ENCODE measurements around the gene USP16. TPM values are rescaled to one million over a fixed set of nuclear protein-coding genes. Genes with fewer than 3 reads are reported as not detected.
A peak's percentile ranks its signal among the peaks of the same experiment; 100 is the strongest.

Gene USP16
- total and polyA plus RNA-seq, 2 of the 13 experiments (the other 11 are each of a cell fraction or from before 2014, with no cell fraction given): 16.5 to 46.9 TPM

DNA sequence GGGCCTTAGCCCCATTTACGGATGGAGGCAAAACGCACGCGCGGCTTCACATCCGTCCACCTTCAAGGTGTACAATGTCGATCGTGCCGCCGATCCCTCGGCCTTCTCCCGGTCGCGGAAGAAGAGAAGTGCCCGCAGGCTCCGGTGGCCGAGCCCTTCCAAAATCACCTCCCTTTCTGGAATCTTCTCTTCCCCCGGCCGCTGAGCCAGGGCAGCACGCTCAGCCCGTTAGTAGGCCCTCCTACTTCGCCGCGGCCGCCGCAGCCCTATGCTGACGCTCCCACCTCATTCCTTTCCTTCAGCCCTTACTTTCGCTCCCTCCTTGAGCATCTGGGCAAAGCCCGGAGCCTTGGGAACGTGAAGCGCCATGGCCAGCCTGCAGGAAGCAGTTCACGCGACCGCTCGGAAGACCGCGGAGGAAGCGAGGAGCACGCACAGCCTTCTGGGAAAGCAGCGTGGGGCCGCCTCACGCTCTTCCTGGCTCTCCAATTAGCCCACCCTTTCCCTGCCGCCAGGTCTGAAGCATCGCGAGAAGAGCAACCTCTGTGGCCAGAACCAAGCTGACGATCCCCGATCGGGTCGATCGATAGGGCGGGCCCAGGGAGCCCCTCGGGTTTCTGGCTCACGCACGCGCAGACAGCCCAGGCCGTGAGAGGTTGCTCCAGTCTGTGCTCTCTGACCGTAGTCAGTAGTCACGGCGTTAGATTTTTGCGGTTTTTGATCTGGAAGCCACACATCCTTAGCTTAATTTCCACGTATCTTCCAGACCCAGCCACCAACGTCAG, 48.9 kb downstream of the USP16 start, which contains the start of gene CCT8 (continued):
- 0 out of 2 replicates have a peak, but pooled peaks have one; percentile 72 for TF ChIP-seq ZNF678 (CRISPR knock-in tag; IDR thresholded peaks at IDR 0.05)
- no peak for TF ChIP-seq RARG (CRISPR knock-in tag; IDR thresholded peaks at IDR 0.05; ENCODE audit: low read depth)
- 0 out of 2 replicates have a peak, but pooled peaks have one; percentile 66 for TF ChIP-seq MEIS1 (CRISPR knock-in tag; IDR thresholded peaks at IDR 0.05; ENCODE audit: borderline replicate concordance)
- 0 out of 2 replicates have a peak, but pooled peaks have one; percentile 73 for TF ChIP-seq THAP7 (CRISPR knock-in tag; IDR thresholded peaks at IDR 0.05)
- TF ChIP-seq, protein P1, sequence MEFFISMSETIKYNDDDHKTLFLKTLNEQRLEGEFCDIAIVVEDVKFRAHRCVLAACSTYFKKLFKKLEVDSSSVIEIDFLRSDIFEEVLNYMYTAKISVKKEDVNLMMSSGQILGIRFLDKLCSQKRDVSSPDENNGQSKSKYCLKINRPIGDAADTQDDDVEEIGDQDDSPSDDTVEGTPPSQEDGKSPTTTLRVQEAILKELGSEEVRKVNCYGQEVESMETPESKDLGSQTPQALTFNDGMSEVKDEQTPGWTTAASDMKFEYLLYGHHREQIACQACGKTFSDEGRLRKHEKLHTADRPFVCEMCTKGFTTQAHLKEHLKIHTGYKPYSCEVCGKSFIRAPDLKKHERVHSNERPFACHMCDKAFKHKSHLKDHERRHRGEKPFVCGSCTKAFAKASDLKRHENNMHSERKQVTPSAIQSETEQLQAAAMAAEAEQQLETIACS (CRISPR knock-in tag; IDR thresholded peaks at IDR 0.05): 0 out of 2 replicates have a peak, but pooled peaks have one; percentile 54
- no peak for TF ChIP-seq ZBTB37 (CRISPR knock-in tag; IDR thresholded peaks at IDR 0.05)
- TF ChIP-seq, protein P2, sequence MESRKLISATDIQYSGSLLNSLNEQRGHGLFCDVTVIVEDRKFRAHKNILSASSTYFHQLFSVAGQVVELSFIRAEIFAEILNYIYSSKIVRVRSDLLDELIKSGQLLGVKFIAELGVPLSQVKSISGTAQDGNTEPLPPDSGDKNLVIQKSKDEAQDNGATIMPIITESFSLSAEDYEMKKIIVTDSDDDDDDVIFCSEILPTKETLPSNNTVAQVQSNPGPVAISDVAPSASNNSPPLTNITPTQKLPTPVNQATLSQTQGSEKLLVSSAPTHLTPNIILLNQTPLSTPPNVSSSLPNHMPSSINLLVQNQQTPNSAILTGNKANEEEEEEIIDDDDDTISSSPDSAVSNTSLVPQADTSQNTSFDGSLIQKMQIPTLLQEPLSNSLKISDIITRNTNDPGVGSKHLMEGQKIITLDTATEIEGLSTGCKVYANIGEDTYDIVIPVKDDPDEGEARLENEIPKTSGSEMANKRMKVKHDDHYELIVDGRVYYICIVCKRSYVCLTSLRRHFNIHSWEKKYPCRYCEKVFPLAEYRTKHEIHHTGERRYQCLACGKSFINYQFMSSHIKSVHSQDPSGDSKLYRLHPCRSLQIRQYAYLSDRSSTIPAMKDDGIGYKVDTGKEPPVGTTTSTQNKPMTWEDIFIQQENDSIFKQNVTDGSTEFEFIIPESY (CRISPR knock-in tag; IDR thresholded peaks at IDR 0.05): no peak
- TF ChIP-seq SMAD9 (CRISPR knock-in tag; IDR thresholded peaks at IDR 0.05): no peak
- peak; percentile 64; the same call in 1 of the 2 replicates for TF ChIP-seq RXRA (CRISPR knock-in tag; IDR thresholded peaks at IDR 0.05)
- TF ChIP-seq JUND (CRISPR knock-in tag; IDR thresholded peaks at IDR 0.05): no peak
- TF ChIP-seq, protein P3, sequence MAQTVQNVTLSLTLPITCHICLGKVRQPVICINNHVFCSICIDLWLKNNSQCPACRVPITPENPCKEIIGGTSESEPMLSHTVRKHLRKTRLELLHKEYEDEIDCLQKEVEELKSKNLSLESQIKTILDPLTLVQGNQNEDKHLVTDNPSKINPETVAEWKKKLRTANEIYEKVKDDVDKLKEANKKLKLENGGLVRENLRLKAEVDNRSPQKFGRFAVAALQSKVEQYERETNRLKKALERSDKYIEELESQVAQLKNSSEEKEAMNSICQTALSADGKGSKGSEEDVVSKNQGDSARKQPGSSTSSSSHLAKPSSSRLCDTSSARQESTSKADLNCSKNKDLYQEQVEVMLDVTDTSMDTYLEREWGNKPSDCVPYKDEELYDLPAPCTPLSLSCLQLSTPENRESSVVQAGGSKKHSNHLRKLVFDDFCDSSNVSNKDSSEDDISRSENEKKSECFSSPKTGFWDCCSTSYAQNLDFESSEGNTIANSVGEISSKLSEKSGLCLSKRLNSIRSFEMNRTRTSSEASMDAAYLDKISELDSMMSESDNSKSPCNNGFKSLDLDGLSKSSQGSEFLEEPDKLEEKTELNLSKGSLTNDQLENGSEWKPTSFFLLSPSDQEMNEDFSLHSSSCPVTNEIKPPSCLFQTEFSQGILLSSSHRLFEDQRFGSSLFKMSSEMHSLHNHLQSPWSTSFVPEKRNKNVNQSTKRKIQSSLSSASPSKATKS (CRISPR knock-in tag; IDR thresholded peaks at IDR 0.05): no peak
- peak; percentile 67 for TF ChIP-seq RXRB (CRISPR knock-in tag; IDR thresholded peaks at IDR 0.05; ENCODE audit: borderline replicate concordance)
- TF ChIP-seq, protein P4, sequence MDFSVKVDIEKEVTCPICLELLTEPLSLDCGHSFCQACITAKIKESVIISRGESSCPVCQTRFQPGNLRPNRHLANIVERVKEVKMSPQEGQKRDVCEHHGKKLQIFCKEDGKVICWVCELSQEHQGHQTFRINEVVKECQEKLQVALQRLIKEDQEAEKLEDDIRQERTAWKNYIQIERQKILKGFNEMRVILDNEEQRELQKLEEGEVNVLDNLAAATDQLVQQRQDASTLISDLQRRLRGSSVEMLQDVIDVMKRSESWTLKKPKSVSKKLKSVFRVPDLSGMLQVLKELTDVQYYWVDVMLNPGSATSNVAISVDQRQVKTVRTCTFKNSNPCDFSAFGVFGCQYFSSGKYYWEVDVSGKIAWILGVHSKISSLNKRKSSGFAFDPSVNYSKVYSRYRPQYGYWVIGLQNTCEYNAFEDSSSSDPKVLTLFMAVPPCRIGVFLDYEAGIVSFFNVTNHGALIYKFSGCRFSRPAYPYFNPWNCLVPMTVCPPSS (IDR thresholded peaks at IDR 0.05): no peak
- no peak for TF ChIP-seq FIP1L1 (IDR thresholded peaks at IDR 0.05; ENCODE audit: borderline replicate concordance, insufficient read depth, low read depth, low read length)
- no peak for TF ChIP-seq NR2F6 (IDR thresholded peaks at IDR 0.05)
- TF ChIP-seq NR2F6 (CRISPR knock-in tag; IDR thresholded peaks at IDR 0.05): 0 out of 2 replicates have a peak, but pooled peaks have one; percentile 24
- no peak for TF ChIP-seq FOXP1 (IDR thresholded peaks at IDR 0.05)
- TF ChIP-seq FOXP1 (CRISPR knock-in tag; IDR thresholded peaks at IDR 0.05): peak; percentile 29; the same call in 1 of the 2 replicates
- TF ChIP-seq GLMP (CRISPR knock-in tag; IDR thresholded peaks at IDR 0.05; ENCODE audit: borderline replicate concordance): no peak

All from HepG2 (cell line).